IPS DF 6.9 (cell line): ENCODE results near the gene TAF7L.

Experiments
- DNase-seq: peaks from one replicate; pipeline ENCODE4 v3.0.0-alpha.2; 2013; ENCODE audit warnings: low read depth, low spot score
- H3K27ac ChIP-seq: one replicate; pipeline ENCODE4 v1.5.1; 2013; ENCODE audit warnings: low read length, control low read depth
- H3K27me3 ChIP-seq: 2 replicates; pipeline ENCODE4 v1.6.1; 2013; ENCODE audit warnings: mild to moderate bottlenecking, low read length; ENCODE audit not compliant: control insufficient read depth, insufficient read depth
- H3K36me3 ChIP-seq: 2 replicates; pipeline ENCODE4 v1.6.1; 2013; ENCODE audit warnings: low read length; ENCODE audit not compliant: control insufficient read depth, insufficient read depth
- H3K4me1 ChIP-seq: 2 replicates; pipeline ENCODE4 v1.6.1; 2013; ENCODE audit warnings: low read length; ENCODE audit not compliant: control insufficient read depth, insufficient read depth
- H3K4me3 ChIP-seq: 2 replicates; pipeline ENCODE4 v1.5.1; 2013; ENCODE audit warnings: mild to moderate bottlenecking, low read length
- H3K9me3 ChIP-seq: 2 replicates; pipeline ENCODE4 v1.6.1; 2013; ENCODE audit warnings: low read length, inconsistent platforms; ENCODE audit not compliant: control insufficient read depth, insufficient read depth
- WGBS: extraction: QIAGEN DNeasy Blood & Tissue Kit; methylation state at CpG from one replicate; pipeline ENCODE4 v1.1.7; 2013; ENCODE audit warnings: mixed read lengths, missing lambda C conversion rate; ENCODE audit not compliant: insufficient read length, insufficient coverage; 5-methylcytosine and 5-hydroxymethylcytosine counted together

Gene TAF7L

GRCh38 chrX:101262590-101262989 is 28.5 kb downstream of the TAF7L start:
- DNase-seq, result no peak
- no peak overlapping the region for H3K27ac ChIP-seq
- no peaks in the 10 kb centered on the region for H3K27me3 ChIP-seq
- no peaks in the 10 kb centered on the region for H3K36me3 ChIP-seq
- H3K9me3 ChIP-seq, result no peaks in the 10 kb centered on the region
- no peak overlapping the region for H3K4me3 ChIP-seq
- no CpG with 5 or more reads among the region's 4 CpGs for WGBS
- no peaks in the 10 kb centered on the region for H3K4me1 ChIP-seq

- H3K9me3 ChIP-seq, result no peaks in the 10 kb centered on the region
- peak; percentile 2 for DNase-seq
- H3K27me3 ChIP-seq, result no peaks in the 10 kb centered on the region
- no peaks in the 10 kb centered on the region for H3K4me1 ChIP-seq
- no CpG with 5 or more reads among the region's 4 CpGs for WGBS
- H3K27ac ChIP-seq, result no peak overlapping the region
- H3K4me3 ChIP-seq, result no peak overlapping the region
- H3K36me3 ChIP-seq, result no peaks in the 10 kb centered on the region
Observed at GRCh38 chrX:101260435-101260834, 30.7 kb downstream of the TAF7L start.

- H3K9me3 ChIP-seq, result no peaks in the 10 kb centered on the region
- H3K27me3 ChIP-seq, result no peaks in the 10 kb centered on the region
- H3K27ac ChIP-seq, result no peak overlapping the region
- no peaks in the 10 kb centered on the region for H3K36me3 ChIP-seq
- H3K4me3 ChIP-seq, result no peak overlapping the region
- no peak for DNase-seq
- H3K4me1 ChIP-seq, result no peaks in the 10 kb centered on the region
- WGBS, result no CpG with 5 or more reads among the region's 11 CpGs
Observed at GRCh38 chrX:101258259-101258581, 32.9 kb downstream of the TAF7L start.

GRCh38 chrX:101257448-101258258 is 33.5 kb downstream of the TAF7L start:
- H3K27me3 ChIP-seq, result no peaks in the 10 kb centered on the region
- no peak overlapping the region for H3K27ac ChIP-seq
- H3K4me3 ChIP-seq, result no peak overlapping the region
- no CpG with 5 or more reads among the region's 4 CpGs for WGBS
- H3K9me3 ChIP-seq, result no peaks in the 10 kb centered on the region
- H3K4me1 ChIP-seq, result no peaks in the 10 kb centered on the region
- no peaks in the 10 kb centered on the region for H3K36me3 ChIP-seq
- no peak for DNase-seq

- Histone ChIP-seq H3K27ac (no peak overlapping the region), H3K36me3 (no peaks in the 10 kb centered on the region), H3K27me3 (no peaks in the 10 kb centered on the region), H3K9me3 (no peaks in the 10 kb centered on the region), H3K4me1 (no peaks in the 10 kb centered on the region), H3K4me3 (no peak overlapping the region)
- DNase-seq, result no peak
- no CpG with 5 or more reads among the region's 2 CpGs for WGBS
Observed at GRCh38 chrX:101252634-101253033, 38.5 kb downstream of the TAF7L start.

GRCh38 chrX:101241531-101241930 is 49.6 kb downstream of the TAF7L start:
- no CpG with 5 or more reads among the region's 9 CpGs for WGBS
- no peaks in the 10 kb centered on the region for H3K4me1 ChIP-seq
- no peaks in the 10 kb centered on the region for H3K9me3 ChIP-seq

GRCh38 chrX:101237041-101237440 is 54.1 kb downstream of the TAF7L start:
- Histone ChIP-seq H3K4me1 (no peaks in the 10 kb centered on the region), H3K4me3 (no peak overlapping the region), H3K27me3 (no peaks in the 10 kb centered on the region), H3K36me3 (no peaks in the 10 kb centered on the region), H3K9me3 (no peaks in the 10 kb centered on the region), H3K27ac (no peak overlapping the region)
- DNase-seq, result no peak
- no CpG with 5 or more reads among the region's 2 CpGs for WGBS

More at GRCh38 chrX:101241531-101241930, 49.6 kb downstream of the TAF7L start:
- no peak for DNase-seq
- no peaks in the 10 kb centered on the region for H3K27me3 ChIP-seq
- no peaks in the 10 kb centered on the region for H3K36me3 ChIP-seq
- no peak overlapping the region for H3K4me3 ChIP-seq
- no peak overlapping the region for H3K27ac ChIP-seq

- WGBS, result no CpG with 5 or more reads among the region's 5 CpGs
- Histone ChIP-seq H3K9me3 (no peaks in the 10 kb centered on the region), H3K4me1 (no peaks in the 10 kb centered on the region), H3K27me3 (no peaks in the 10 kb centered on the region), H3K4me3 (no peak overlapping the region), H3K27ac (no peak overlapping the region), H3K36me3 (no peaks in the 10 kb centered on the region)
- DNase-seq, result no peak
Observed at GRCh38 chrX:101232316-101232715, 58.8 kb downstream of the TAF7L start.

- WGBS, result no CpG with 5 or more reads among the region's 1 CpG
- no peak for DNase-seq
- no peaks in the 10 kb centered on the region for H3K27me3 ChIP-seq
- no peak overlapping the region for H3K4me3 ChIP-seq
- H3K4me1 ChIP-seq, result no peaks in the 10 kb centered on the region
- no peaks in the 10 kb centered on the region for H3K36me3 ChIP-seq
- no peak overlapping the region for H3K27ac ChIP-seq
- H3K9me3 ChIP-seq, result no peaks in the 10 kb centered on the region
Observed at GRCh38 chrX:101231080-101231479, 60.1 kb downstream of the TAF7L start.

GRCh38 chrX:101230636-101231035 is 60.5 kb downstream of the TAF7L start:
- DNase-seq, result no peak
- WGBS, result no CpG with 5 or more reads among the region's 2 CpGs

GRCh38 chrX:101229170-101229569 is 62.0 kb downstream of the TAF7L start:
- Histone ChIP-seq H3K4me1 (no peaks in the 10 kb centered on the region), H3K27ac (no peak overlapping the region)
- no CpG with 5 or more reads among the region's 1 CpG for WGBS

More at GRCh38 chrX:101230636-101231035, 60.5 kb downstream of the TAF7L start:
- no peak overlapping the region for H3K4me3 ChIP-seq
- H3K4me1 ChIP-seq, result no peaks in the 10 kb centered on the region
- no peaks in the 10 kb centered on the region for H3K36me3 ChIP-seq
- H3K9me3 ChIP-seq, result no peaks in the 10 kb centered on the region
- no peak overlapping the region for H3K27ac ChIP-seq
- H3K27me3 ChIP-seq, result no peaks in the 10 kb centered on the region

More at GRCh38 chrX:101229170-101229569, 62.0 kb downstream of the TAF7L start:
- no peaks in the 10 kb centered on the region for H3K9me3 ChIP-seq
- DNase-seq, result no peak
- no peaks in the 10 kb centered on the region for H3K27me3 ChIP-seq
- no peak overlapping the region for H3K4me3 ChIP-seq
- H3K36me3 ChIP-seq, result no peaks in the 10 kb centered on the region
